Left cardiac atrium (tissue), 4 donors: ENCODE measurements around the gene SPEM1. TPM values are rescaled to one million over a fixed set of nuclear protein-coding genes. Genes with fewer than 3 reads are reported as not detected.

ENCODE experiments used
- ATAC-seq, 2 donors: fragments of 200-7000 bp; cut with Tn5 transposase; one replicate each; pipeline ENCODE4 v1.9.1; 2020; ENCODE audit warnings: mild to moderate bottlenecking in 2 of 2, moderate library complexity in 2 of 2
- DNase-seq: peaks from one replicate; pipeline ENCODE4 v3.0.0-alpha.2; 2020
- intact Hi-C, 2 donors: fragments of 100-400 bp; cut with DNase I; formaldehyde crosslinking; loops; one replicate each; pipeline versions ENCODE4 v1.14.1 to v1.15.1; 2022 to 2023
- long read RNA-seq: library from polyadenylated mRNA; unstranded; transcript quantifications from one replicate; pipeline ENCODE4 v2.0.0, GENCODE V29; 2021
- total RNA-seq, 2 donors: library from RNA; stranded (reverse); fragmentation: NEBNext Ultra II Directional; extraction: Animal tissue kit (Norgen Biotek cat#: 25700); gene quantifications; one replicate each; pipeline ENCODE4 v1.2.1, GENCODE V29; 2021
- donor health status: DM: no; HTN: yes; CAD: no.
- donor health status: DM: no; HTN: yes; CAD: no; lungs with severe emphysema.
- donor health status: DM: yes; HTN: yes; CAD: no.
- donor health status: Dilated cardiomyopathy.

Gene SPEM1, protein sequence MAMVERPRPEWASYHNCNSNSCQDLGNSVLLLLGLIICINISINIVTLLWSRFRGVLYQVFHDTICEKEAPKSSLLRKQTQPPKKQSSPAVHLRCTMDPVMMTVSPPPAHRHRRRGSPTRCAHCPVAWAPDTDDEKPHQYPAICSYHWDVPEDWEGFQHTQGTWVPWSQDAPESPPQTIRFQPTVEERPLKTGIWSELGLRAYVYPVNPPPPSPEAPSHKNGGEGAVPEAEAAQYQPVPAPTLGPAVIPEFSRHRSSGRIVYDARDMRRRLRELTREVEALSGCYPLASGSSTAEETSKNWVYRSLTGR
- total RNA-seq: not detected
- long read RNA-seq: 0 reads

DNA sequence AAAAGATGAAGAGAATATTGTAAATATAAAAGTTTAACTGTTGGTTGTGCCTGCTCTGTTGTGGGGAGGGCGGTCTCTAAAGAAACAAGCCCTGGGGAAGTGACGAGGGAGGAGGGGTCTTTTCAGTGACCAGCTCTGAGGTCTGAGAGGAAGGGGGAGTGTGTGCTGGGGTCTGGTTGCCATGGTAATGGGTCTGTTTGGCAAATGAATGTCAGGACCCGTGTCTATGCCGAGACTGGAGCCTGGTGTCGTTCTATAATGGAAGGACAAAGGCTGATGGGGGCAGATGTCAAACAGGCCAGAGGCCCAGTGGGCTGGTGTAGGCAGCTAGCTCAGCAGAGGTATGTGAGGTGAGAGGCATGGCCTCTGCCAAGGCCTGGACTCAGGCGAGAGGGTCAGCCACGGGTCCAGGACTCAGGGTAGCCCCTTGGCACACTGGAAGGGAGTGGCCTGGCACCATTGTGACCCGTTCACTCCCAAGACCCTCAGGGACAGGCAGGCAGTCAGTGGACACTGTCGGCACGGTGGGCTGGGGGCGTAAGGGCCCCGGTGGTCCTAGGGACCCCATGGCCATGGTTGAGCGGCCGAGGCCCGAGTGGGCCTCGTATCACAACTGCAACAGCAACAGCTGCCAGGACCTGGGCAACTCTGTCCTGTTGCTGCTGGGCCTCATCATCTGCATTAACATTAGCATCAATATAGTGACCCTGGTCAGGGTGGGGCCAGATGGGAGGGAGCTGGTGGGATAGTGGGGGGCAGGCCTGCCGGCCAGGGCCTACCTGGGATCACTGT, at the start of gene SPEM1:
TSS of gene SPEM1 (plus strand) at position 506 of the 792 bp plus-strand sequence. CDS start at position 567, 61 bp downstream.
- intact Hi-C loops: no loop called here
- DNase-seq (no peak), ATAC-seq (no peak)

DNA sequence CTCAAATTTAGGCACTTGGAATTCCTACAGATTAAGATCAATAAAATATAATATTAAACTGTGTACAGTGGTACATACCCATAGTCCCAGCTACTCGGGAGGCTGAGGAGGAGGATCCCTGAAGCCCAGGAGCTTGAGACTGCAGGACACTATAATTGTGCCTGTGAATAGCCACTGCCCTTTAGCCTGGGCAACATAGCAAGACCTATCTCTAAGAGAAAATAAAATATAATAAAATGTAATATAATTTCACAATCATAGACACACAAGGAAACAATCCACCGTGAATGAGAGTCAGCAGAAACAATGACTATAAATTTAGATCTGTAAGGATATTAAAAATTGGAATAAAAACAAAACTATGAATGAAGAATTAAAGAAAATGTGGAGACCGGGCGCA, 49.3 kb upstream of the SPEM1 start:
- intact Hi-C loops: no loop called here
- DNase-seq: no peak
- ATAC-seq: no peak

DNA sequence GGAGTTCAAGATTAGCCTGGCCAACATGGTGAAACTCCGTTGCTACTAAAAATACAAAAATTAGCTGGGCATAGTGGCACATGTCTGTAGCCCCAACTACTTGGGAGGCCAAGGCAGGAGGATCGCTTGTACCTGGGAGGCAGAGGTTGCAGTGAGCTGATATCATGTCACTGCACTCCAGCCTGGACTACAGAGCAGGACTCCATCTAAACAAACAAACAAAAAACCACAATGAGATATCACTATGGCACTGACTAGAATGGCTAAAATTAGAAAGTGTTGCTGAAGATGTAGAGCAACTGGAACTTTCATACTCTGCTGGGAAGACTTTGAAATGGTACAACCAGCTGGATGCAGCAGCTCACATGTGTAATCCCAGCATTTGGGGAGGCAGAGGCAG, 45.8 kb upstream of the SPEM1 start:
- ATAC-seq (no peak), DNase-seq (no peak)
- intact Hi-C loops: no loop called here

DNA sequence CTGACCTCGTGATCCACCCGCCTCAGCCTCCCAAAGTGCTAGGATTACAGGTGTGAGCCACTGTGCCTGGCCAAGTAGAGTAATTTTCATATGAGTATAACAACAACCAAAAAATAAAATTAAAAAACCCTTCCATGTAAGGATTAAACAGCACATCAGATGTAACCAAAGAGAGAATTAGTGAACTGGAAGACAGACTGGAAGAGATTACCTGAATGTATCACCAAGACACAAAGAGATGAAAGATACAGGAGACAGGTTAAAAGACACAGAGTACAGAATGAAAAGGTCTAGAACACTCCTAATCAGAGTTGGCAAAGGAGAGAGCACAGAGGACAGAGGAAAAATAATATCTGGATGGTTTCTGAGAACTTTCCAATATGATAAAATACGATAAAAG, 41.0 kb upstream of the SPEM1 start:
- intact Hi-C loops: no loop called here
- ATAC-seq (no peak), DNase-seq (no peak)

DNA sequence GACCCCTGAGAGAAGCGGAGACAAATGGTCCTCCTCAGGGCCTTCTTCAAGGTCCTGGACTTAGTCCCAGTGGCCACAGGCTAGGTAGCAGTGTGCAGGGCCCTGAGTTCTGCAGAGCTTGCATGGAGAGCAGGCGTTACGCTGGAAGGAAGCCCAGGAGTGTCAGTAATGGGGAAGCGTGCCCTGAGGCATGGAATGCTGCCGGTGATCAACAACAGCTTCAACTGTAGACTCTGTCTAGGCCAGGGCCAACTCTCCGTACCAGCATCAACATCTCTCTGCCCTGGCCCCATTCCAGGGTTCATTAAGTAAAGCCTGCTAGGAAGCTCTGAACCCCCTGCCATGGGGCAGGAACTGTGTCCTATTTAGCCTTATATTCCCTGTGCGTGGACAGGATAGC, 39.8 kb upstream of the SPEM1 start:
- peak; percentile 52 to 71 for ATAC-seq
- intact Hi-C loops: no loop called here
- DNase-seq: peak; percentile 56

DNA sequence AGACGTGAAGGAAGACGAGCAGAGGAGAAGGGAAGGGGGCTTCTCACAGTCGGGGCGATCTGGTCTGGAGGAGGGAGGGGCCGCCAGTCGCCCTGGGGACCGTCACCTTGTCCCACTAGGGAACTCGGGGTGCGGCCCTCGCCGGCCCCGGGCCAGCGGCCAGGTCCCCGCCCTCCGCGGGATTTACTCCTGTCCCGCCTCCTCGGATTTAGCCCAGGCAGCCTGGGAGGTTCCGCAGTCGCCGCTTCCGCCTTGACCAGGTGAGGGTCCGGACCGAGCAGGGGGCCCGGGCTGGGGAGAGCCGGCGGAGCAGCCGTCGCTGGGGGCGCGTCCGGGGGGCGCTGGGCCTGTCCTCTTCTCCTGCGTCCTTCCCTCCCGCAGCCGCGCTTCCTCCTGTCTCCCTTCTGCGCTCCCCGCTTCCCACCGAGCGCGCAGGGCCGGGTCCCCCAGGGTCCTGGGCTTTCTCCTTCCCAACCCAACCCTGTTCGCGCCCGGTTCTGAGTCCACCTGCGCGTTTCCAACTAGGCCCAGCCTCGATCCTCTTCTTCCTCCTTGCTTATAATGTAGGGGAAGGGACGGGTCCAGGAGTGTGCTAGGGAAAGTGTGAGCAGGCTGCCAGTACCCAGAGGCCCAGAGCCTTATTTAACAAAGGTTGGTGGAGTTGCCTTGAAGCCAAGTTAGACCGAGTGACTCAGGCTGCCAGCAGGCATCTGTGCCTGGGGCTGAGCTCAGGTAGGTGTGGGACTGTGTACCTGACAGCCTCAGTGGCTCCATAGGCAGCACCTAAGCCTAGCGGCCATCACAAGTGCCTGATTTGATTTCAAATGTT, 39.1 kb upstream of the SPEM1 start, which contains the start of gene TNK1:
TSS of gene TNK1 (plus strand) at position 235 of the 829 bp plus-strand sequence. CDS start 1,838 bp downstream, outside the sequence.
- peak; percentile 65 for DNase-seq

DNA sequence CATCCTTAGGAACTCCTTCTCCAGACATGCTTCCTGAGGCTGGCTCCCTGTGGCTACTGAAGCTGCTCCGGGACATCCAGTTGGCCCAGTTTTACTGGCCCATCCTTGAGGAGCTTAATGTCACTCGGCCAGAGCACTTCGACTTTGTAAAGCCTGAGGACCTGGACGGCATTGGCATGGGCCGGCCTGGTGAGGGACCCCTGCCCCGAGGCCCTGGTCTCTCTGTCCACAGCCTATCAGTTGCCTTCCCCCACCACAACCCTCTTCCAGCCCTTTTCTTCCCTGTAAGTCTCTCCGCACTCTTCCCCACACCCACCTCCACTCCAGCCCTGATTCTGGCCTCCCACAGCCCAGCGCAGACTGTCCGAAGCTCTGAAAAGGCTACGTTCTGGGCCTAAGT, 37.2 kb upstream of the SPEM1 start:
- intact Hi-C loops: no loop called here
- no peak for ATAC-seq
- DNase-seq: no peak

More for the DNA sequence above, 39.1 kb upstream of the SPEM1 start, which contains the start of gene TNK1:
- ATAC-seq: peak; percentile 48 to 72
- intact Hi-C loops: no loop called here

DNA sequence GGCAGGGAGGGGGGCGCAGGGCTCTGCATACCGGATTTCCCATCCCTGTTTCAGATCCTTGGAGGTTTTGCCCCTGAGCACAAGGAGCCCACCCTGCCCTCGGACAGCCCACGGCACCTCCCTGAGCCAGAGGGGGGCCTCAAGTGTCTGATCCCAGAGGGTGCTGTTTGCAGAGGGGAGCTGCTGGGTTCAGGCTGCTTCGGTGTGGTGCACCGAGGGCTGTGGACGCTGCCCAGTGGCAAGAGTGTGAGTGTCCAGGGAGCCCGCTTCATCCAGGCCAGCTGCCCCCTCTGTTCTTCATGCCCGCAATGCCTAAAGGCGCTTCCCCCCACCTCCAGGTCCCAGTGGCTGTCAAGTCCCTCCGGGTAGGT, 36.8 kb upstream of the SPEM1 start:
- intact Hi-C loops: no loop called here
- ATAC-seq: no peak
- DNase-seq: no peak

DNA sequence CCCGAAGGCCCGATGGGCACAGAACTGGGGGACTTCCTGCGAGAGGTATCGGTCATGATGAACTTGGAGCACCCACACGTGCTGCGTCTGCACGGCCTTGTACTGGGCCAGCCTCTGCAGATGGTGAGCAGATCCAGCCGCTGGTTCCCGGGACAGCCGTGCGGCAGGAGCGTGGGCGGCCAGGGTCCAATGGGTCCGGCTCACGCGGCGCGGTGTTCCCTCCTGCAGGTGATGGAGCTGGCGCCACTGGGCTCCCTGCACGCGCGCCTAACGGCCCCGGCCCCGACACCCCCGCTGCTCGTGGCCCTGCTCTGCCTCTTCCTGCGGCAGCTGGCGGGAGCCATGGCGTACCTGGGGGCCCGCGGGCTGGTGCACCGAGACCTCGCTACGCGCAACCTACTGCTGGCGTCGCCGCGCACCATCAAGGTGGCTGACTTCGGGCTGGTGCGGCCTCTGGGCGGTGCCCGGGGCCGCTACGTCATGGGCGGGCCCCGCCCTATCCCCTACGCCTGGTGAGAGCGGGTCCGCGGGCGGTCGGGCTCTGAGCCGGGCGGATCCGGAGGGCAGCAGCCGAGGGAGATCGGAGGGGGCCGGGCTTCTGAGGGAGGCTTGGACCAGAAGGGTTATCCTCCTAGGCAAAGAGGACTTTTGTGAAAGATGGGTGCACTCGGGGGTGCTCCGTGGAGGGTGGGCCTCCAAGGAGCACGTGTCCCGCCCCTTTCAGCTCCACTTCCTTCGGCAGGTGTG, 36.2 kb upstream of the SPEM1 start:
- peak; percentile 82 to 83 for ATAC-seq
- peak; percentile 62 for DNase-seq
- intact Hi-C loops: no loop called here

DNA sequence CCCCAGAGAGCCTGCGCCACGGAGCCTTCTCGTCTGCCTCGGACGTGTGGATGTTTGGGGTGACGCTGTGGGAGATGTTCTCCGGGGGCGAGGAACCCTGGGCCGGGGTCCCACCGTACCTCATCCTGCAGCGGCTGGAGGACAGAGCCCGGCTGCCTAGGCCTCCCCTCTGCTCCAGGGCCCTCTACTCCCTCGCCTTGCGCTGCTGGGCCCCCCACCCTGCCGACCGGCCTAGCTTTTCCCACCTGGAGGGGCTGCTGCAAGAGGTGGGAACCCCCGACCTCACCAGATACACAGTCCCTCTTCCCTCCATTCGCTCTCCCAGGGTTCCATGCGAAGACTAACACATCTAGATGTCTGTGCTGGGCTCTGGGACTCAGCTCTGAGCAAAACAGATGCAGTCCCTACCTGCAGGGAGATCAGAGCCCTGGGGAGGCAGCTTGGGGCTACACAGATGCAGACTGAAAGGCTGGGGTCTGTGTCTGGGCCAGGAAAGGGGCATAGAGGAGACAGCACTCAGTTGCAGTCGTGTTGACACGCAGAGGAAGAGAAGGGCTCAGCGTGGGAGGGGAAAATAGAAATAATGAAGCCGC, 35.5 kb upstream of the SPEM1 start:
- DNase-seq: no peak
- no peak for ATAC-seq
- intact Hi-C loops: no loop called here

DNA sequence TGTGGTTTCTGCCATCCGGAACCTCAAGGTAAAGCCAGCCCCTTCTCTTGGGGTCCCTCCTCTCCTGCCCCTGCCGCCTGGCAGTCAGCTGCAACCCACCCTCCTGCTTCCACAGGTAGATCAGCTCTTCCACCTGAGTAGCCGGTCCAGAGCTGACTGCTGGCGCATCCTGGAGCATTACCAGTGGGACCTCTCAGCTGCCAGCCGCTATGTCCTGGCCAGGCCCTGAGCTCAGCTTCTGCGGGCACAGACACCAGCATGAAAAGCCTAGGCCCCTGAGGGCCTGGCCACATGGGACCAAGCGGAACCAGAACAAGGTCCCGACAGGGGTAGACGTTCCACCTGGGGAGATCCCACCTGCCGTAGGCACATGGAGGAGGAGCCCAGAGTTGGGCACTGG, 31.3 kb upstream of the SPEM1 start:
- ATAC-seq (no peak), DNase-seq (no peak)
- intact Hi-C loops: no loop called here

DNA sequence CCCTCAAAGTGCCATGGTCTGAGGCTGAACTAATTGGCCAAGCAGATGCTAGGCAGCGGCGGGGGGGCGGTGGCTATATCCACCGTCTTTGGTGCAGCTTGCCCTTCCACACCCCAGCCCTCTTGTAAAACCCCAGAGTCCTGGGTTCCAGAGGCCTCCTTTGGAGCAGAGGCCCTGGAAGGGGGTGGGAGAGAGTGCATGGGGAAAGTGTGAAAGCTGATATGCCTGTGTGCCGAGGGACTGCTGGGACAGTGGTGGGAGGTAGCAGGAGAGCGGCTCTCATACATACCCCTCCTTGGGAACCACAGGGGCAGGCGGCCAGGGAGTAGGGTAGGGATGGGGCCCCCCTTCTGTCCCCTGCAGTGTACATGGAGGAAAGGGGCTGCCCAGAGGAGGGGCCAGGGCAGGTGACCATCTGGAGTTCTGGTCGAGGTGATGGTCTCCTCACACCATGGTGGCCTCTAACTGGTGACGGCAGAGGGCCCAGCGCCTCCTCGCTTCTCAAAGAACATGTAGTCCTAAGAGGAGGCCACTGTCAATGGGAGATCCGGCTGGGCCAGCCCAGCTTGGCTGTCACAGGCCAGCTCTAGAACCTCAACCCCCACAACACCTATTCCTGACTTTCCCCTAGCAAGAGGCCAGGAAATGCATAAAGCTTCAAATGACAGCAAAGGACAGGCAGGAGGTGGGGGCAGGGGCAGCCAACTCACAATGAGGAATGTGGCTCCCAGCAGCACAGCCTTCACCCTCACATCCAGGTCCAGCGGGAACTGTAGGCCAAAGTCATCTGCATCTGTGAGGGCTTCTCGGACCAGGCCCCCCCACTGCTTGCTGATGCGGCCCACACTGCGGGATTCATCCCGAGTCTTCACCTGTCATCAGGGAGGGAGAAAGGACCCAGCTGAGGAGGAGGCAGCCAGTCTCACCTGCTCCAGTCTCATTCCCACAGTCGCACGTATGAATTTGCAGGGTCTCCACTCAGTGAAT, 29.9 kb upstream of the SPEM1 start:
- ATAC-seq: no peak
- intact Hi-C loops: loop anchor here in 1 of 2 donors (5.0 kb wide), 1 partner anchor 33 kb away; the partner anchor contains the start of gene TMEM95
- DNase-seq: no peak

DNA sequence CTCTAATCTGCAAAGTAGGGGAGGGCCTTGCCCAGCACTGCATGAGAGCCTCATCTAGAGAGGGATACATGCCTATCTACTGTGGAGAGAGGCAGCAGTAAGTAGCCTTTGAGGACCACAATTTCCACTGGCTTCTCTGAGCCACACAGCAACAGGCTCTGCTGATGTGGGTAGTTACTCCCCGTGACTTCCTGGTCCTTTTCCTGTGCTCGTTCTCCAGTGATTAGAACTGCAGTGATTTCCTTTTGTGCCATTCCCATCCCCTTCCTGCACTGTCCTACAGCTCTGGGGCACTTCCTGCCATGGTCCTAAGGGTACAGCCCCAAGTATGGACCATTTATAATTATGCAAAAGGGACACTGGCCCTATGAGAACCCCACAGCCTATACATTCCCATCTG, 28.8 kb upstream of the SPEM1 start:
- intact Hi-C loops: loop anchor here in 1 of 2 donors (5.0 kb wide), 1 partner anchor 34 kb away; the partner anchor contains the start of gene TMEM95
- ATAC-seq (no peak), DNase-seq (no peak)

DNA sequence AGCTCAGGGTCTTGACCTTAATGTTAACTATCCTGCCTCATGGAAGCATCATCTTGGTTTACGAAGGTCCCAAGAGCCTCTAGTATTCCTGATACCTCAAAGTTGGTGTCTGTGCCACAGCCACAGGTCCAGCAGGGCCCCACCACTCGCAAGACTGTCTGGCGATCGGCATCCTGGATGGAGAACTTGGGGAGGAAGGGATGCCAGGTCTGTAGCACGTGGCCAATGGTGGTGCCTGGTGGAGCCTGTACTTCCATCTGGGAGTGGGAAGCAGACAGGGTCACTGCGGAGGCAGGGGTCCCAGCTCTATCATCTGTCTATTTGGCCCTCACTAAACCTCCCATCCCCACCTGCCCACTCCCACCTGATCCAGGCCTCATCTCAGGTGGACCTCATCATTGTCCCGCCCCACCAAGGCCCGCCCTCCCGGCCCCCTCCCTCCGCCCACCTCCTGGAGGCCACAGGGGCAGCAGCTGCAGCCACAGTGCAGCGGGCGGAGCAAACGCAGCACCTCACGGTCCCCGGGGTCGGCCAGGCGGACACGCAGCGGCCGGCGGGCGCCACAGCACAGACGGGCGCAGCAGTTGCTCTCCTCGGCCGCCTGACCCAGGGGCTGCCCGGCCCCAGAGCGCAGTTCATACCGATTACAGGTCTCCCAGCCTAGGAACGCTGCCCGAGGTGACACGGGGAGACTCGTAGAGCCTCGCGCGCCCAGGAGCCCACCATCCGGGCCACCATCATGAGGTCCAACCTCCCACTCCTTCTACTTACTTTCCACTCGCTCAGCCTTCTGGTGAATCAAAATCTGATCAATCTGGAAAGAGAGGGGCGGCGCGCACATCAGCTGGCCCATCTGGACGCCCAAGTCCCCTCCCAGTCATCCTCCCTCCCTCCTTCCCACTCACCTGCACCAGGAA, 27.2 kb upstream of the SPEM1 start:
- intact Hi-C loops: loop anchor here in 1 of 2 donors (5.0 kb wide), 1 partner anchor 36 kb away; the partner anchor contains the start of gene TMEM95
- ATAC-seq (no peak), DNase-seq (no peak)

DNA sequence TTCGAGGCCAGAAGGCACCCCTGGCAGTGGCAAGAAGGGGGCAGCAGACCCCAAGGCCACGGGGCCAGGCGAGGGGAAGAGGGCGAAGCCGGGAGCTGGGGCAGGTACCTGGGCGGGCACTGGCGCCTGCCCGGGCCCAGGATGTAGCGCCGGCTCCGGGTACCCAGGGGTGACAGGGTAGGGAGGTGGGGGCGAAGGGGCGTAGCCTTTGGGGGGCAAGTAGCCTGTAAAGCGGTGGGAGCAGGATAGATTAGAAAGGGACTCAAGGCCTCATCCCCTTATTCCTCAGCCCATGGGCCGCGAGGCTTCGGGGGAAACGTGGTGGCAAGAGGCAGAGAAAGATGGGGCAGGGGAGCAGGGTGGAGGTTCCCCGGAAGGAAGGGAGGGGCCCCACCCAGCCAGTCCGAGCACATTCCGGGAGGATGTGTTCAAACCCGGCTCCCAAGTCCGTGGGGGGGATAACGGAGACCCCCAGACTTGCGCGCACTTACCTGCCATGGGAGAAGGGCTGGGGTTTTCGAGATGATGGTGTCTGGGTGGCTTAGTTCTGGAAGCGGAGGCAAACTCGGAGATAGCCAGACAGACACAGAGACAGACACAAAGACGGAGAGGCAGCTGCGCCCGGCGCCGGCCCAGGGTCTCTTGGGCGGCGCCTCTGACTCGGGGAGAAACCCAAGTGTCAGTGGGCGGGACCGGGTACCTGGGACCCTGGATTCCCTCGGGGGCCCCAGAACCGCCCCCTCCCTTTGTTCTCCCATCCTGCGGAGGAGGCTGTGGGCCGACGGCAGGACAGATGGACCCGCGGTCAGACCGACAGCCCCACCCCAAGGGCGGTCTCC, 26.3 kb upstream of the SPEM1 start:
- DNase-seq (no peak), ATAC-seq (peak; percentile 19 to 35)
- intact Hi-C loops: loop anchor here in 1 of 2 donors (5.0 kb wide), 1 partner anchor 37 kb away; the partner anchor contains the start of gene TMEM95
